ENCODE data around the gene CLTA.

DNA sequence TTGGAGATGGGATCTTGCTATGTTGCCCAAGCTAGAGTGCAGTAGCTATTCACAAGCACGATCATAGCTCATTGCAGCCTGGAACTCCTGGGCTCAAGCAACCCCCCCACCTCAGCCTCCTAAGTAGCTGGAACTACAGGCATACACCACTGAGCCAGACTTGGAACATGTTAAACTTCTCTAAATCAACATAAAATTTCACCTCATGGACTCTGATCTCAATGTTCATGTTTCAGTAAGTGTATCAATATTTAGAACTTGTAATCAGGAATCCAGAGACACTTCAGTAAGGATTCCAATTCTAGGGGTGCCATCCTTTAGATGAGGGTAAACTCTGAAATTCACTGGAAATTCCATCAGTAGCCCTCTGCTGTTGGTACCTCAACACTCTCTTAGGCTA, 60.7 kb downstream of the CLTA start:
- TF ChIP-seq, protein P1, sequence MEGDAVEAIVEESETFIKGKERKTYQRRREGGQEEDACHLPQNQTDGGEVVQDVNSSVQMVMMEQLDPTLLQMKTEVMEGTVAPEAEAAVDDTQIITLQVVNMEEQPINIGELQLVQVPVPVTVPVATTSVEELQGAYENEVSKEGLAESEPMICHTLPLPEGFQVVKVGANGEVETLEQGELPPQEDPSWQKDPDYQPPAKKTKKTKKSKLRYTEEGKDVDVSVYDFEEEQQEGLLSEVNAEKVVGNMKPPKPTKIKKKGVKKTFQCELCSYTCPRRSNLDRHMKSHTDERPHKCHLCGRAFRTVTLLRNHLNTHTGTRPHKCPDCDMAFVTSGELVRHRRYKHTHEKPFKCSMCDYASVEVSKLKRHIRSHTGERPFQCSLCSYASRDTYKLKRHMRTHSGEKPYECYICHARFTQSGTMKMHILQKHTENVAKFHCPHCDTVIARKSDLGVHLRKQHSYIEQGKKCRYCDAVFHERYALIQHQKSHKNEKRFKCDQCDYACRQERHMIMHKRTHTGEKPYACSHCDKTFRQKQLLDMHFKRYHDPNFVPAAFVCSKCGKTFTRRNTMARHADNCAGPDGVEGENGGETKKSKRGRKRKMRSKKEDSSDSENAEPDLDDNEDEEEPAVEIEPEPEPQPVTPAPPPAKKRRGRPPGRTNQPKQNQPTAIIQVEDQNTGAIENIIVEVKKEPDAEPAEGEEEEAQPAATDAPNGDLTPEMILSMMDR (IDR thresholded peaks at IDR 0.05): no peak
- no peak for TF ChIP-seq EZH2 (IDR thresholded peaks at IDR 0.05; ENCODE audit: borderline replicate concordance, insufficient read depth, low read depth, low read length, poor library complexity, severe bottlenecking)

Measured in B cell (primary cell).